Stimulated activated CD8-positive, alpha-beta memory T cell treated with anti-CD3 and anti-CD28 coated beads, Interleukin-7, amount 100 ng/mL, for 24 hours (primary cell): ENCODE results near the gene ZC4H2.
"Not testable (repeated sequence)": the region's sequence is repeated elsewhere in the genome, so short reads cannot be mapped to it uniquely, and the experiment has no call there.

Source experiments
- DNase-seq: peaks from one replicate; pipeline ENCODE4 v3.0.0-alpha.2; 2020; ENCODE audit warnings: low read depth

ZC4H2 gene, protein sequence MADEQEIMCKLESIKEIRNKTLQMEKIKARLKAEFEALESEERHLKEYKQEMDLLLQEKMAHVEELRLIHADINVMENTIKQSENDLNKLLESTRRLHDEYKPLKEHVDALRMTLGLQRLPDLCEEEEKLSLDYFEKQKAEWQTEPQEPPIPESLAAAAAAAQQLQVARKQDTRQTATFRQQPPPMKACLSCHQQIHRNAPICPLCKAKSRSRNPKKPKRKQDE

DNA sequence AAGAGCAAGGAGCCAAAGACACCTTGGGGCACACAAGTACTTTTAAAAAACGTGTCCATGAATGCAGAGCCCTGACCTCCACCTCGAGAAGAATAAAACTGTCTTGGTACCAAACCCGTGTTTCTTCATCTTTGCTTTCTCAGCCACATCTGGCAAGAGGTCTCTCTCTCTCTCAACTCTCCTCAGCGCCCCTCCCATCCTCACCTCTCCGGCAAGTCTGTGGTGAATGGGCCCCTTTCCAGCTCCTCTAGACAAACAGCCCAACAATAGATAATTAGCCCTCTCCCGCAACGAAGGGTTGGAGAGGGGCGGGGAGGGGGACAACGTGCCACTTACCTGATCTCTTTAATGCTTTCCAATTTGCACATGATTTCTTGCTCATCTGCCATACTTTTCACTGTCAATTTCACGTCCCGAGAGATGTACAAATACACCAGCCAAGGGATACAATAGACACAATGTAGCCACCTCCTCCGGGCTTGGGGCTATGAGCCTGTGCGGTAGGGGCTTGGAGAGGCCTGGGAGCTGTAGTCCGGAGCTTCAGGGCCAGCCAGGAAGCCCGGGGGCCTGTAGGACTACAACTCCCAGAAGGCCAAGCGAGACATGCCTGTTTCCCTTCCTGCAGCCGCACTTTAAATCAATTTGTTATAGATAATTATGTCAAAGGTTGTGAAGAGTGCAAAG is at the start of gene ZC4H2:
Gene ZC4H2, minus strand, starts transcription at position 462 of the 684 bp plus-strand sequence. Its CDS starts 73 bp downstream, at position 389.
- DNase-seq, result peak; percentile 9

DNA sequence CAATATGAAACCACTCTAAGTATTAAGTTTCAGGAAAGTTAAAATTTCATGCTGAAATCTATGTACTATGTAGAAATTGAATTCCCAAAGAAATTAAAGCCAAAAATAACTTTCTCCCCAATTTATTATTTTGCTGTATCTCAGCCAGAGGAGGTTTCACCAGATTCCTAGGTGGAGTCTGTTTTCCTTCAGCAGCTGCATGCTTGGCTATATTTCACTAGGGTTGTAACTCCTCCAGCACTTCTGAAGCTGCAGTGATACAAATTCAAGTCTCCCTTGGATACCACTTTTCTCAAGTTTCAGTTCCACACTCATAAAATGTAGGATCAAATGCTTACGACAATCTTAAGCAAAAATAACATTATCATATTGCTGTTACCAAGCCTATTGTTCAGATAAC is 41.2 kb upstream of the ZC4H2 start:
- no peak for DNase-seq

DNA sequence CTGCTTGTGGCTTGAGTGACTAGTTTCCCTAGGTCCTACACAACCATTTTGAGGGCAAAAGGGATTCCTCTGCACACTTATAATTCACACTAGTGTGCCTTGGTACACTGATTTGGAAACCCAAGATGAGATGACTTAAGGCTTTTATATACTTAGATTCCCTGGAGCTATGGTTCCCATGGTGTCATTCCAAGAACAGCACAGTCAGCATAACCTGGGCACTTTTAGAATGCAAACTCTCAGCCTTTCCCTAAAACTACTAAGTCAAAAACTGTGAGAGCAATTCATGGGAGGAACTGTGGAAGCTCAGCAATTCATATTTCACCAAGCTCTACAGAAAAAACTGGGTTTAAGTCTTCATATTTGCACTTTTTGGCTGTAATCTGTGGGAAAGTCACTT is 38.0 kb upstream of the ZC4H2 start:
- no peak for DNase-seq

DNA sequence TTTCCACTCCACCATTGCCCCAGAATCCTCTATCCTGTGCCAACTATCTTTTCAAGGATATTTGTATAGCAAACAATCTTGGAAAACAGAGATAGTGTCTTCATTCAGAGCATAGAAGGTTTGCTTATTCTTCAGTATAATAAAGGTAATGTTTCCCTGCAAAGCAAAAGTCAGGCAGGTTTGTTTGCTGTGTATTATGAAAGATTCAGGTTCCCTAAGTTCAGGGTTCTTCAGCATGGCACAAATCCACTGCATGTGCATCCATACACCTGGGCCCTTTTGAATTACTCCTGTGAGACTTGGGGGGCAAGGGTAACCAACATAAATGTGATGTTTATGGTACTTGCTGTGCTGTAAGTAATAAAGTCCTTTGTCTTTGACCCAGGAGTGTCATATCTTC is 33.2 kb upstream of the ZC4H2 start:
- DNase-seq, result no peak

DNA sequence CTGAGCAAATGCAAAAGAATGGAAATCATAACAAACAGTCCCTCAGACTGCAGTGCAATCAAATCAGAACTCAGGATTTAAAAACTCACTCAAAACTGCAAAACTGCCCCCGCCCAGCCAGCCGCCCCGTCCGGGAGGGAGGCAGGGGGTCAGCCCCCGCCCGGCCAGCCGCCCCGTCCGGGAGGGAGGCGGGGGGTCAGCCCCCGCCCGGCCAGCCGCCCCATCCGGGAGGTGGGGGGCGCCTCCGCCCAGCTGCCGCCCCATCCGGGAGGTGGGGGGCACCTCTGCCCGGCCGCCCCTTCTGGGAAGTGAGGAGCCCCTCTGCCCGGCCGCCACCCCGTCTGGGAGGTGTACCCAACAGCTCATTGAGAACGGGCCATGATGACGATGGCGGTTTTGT is 26.0 kb upstream of the ZC4H2 start:
- not testable (repeated sequence) for DNase-seq

DNA sequence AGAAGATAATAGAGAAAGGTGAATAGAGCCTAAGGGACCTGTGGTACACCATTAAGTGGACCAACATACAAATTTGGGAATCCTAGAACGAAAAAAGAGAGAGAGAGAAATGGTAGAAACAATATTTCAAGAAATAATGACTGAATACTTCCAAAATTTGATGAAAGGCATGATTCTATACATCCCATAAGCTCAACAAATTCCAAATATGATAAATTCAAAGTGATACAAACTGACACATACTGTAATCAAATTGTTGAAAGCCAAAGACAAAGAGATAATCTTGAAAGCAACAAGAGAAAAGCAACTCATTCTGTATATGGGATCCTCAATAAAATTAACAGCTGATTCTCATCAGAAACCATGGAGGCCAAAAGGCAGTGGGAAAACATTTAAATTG is 20.6 kb upstream of the ZC4H2 start:
- no peak for DNase-seq

DNA sequence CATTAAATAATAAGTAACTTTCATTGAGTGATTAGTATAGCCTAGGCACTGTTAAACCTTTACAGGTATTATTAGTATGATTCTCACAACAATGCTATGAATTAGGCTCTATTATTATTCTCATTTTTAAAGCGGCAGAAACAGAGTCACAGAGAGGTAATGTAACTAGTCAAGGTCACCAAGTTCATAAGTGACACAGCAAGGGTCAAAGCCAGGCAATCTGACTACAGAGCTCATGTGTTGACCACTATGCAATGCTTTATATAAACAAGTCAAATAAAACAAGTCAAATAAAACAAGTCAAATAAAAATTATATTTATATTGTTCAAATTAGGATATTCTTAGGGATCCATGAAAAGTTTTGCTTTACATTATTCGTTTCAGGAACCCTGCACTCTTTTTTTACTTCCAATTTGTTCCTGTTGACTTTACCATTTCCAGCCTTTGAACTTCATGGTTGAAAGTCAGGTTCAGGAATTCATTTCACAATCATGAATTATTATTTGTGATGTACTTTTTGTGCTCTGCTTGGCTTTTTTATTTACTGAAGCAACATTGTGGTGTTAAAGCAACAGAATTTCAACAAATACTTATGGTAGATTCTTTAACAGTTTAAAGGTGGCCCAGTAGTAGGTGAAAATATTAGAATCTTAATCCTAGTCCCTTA is 18.0 kb upstream of the ZC4H2 start:
- no peak for DNase-seq

DNA sequence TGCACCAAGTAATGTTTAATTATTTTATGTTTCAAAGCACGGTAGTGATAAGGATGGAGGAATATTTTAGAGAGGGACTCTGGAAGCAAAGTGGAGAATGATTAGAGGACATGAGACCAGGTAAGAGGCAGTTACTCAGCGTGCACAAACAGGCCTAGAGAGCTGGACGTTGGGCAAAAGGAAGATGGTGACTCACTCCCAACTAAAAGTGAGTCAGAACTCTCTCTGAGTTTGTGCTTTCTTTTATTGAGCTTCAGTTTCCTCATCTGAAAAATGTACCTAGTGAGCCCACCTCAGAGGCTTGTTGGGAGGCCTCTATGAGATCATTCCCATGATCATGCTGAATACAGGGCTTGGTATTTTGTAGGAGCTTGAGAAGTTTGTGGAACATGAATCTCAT is 1.6 kb upstream of the ZC4H2 start:
- DNase-seq, result no peak

DNA sequence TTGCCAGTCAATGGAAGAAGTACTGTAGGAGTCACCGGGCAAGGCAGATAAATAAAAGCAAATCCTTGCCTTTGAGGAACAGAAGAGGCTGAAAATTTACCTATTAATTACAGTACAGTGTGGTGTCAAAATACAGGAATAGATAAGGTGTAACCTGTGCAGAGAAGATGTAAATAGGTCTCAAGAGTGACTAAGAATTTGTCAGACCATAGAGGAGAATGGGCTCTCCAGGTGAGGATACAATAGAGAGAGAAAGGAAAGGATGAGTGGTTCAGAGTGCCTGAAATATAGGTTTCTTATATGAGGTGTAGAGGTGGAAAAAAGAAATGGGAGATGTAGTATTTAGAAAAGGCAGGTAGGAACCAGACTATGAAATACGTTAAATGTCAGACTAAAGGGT is 801 bp upstream of the ZC4H2 start:
- no peak for DNase-seq

DNA sequence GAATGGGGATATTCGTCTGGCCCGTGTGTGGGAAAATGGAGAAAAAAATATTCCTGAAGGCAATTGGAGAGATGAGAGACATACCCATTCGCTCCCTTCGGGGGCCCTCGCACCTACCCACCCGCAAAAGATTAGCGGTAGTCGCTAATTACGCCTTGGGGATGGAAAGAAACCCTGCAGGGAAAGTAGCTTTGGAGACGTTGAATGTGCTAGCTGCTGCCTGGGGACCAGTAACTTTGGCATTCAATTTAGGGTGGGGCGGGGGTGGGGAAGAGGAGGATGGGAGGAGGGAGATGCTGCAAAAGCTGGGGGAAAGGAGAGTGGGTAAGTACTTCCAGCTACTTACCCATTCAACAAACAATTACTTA is 407 bp upstream of the ZC4H2 start:
- no peak for DNase-seq

DNA sequence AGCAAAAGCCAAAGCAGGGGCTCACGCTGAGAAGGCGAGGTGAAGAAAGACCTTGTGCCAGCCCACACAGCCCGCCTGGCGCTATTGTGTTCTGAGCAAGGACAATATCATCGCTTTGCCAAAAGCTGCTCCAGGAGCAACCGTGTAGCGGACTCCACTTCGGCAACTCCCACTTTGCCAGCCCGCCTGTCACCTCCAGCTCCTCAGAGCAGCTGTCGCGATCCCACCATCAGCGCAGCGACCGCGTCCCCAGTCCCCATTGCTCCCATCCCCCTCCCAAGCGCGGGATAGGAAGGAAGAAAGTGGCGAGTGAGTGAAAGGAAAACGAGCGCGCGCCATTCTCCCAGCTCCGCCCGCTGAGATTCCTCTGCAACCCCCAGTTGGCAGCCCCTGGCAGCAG is 759 bp downstream of the ZC4H2 start:
- no peak for DNase-seq

DNA sequence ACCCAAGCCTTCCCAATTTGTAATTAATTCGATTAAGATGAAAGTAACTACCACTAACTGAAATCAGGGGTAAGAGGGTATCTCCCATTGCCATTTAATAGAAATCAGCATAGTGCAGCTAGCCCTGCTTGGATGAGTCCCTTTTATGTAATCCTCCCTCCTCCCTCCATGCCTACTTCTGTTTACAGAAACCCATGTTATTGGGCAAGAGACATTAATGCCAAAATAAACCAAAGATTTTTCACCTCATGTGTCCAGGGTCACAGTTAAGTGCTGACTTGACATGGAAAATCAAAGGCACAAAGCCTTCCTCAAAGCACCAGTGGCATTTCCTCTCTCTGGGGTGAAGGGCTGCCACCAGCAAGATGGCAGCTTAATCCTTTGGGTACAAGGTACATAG is 50.8 kb downstream of the ZC4H2 start:
- DNase-seq, result no peak

DNA sequence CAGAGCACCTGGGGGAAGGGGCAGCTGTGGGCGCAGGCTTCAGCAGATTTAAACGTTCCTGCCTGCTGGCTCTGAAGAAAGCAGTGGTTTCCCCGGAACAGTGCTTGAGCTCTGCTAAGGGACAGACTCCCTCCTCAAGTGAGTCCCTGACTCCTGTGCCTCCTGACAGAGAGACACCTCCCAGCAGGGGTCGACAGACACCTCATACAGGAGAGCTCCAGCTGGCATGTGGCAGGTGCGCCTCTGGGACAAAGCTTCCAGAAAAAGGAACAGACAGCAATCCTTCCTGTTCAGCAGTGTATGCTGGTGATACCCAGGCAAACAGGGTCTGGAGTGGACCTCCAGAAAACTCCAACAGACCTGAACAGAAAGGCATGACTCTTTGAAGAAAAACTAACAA is 68.1 kb downstream of the ZC4H2 start:
- no peak for DNase-seq

DNA sequence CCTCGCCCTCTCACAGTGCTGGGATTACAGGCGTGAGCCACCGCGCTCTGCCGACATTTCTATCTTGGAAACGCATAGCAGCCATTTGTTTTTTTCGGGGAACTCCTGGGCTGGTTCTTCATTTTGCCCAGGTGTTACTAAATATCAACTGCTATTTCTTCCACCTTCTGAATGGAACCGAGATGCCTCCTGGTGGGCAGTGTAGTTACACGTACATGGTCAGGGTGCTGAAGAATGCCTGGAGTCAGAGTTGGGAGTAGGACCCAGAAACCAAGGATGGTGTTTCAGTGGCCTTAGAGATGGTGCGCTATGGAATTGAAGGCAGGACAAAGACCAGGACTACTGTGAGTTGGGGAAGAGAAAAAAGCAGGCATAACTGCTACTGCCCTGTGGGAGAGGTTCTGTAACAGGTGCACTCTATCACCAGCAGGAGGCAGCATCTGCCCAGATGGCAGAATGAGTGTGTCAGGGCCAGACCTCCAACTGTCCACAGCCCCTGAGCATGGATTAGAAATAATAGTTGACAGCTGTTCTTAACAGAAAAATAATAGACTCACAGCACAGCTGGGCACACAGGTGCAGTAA is 81.7 kb downstream of the ZC4H2 start:
- no peak for DNase-seq

DNA sequence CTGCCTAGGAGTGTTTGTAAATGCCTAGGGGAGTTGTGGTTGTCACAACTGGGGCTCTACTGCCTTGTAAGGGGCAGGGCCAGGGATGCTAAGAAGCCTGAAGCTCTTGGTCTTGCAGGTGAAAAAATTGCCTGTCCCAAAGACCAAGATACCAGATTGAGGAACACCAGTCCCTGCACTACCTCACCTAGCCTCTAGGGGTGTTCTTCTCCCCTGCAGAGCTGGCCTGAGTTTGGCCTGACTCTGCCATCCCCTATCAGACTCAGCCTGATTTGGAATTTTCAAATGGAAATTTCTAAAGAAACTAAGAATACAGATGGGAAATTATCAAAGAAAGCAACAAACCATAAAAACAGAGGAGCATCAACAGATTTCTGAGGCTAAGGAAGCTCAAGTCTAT is 90.4 kb downstream of the ZC4H2 start:
- DNase-seq, result no peak

DNA sequence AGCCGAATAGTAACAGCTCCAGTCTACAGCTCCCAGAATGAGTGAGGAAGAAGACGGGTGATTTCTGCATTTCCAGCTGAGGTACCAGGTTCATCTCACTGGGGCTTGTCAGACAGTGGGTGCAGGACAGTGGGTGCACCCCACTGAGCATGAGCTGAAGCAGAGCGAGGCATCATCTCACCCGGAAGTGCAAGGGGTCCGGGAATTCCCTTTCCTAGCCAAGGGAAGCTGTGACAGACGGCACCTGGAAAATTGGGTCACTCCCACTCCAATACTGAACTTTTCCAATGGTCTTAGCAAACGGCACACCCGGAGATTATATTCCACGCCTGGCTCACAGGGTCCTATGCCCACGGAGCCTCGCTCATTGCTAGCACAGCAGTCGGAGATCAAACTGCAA is 97.5 kb downstream of the ZC4H2 start:
- not testable (repeated sequence) for DNase-seq

DNA sequence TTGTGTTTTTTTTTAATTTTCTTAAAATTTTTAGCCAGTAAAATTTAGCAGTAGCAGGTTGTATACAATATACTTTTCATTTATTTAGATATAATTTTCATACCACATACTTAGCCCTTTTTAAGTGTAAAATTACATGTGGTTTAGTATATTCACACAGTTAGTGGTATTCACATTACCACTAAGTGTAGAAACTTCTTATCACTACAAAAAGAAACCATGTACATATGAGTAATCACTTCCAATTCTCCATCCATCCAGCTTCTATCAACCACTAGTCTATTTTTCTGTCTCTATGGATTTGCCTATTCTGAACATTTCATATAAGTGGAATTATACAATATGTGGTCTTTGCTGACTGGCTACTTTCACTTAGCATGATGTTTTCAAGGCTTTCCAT is 109.0 kb downstream of the ZC4H2 start:
- DNase-seq, result no peak
